ENCODE data around the gene CACNA2D1.

CACNA2D1 gene

GRCh38 chr7:82284936-82285519, 158.5 kb downstream of the CACNA2D1 start:
- DNase-seq (ENCODE audit: low spot score): no peak

GRCh38 chr7:82275342-82275741, 168.2 kb downstream of the CACNA2D1 start:
- DNase-seq (ENCODE audit: low spot score): no peak

GRCh38 chr7:82274681-82275080, 168.9 kb downstream of the CACNA2D1 start:
- DNase-seq (ENCODE audit: low spot score): no peak

GRCh38 chr7:82273886-82274285, 169.7 kb downstream of the CACNA2D1 start:
- no peak for DNase-seq (ENCODE audit: low spot score)

- no peak for DNase-seq (ENCODE audit: low spot score)
Observed at GRCh38 chr7:82270870-82271269, 172.7 kb downstream of the CACNA2D1 start.

DNA sequence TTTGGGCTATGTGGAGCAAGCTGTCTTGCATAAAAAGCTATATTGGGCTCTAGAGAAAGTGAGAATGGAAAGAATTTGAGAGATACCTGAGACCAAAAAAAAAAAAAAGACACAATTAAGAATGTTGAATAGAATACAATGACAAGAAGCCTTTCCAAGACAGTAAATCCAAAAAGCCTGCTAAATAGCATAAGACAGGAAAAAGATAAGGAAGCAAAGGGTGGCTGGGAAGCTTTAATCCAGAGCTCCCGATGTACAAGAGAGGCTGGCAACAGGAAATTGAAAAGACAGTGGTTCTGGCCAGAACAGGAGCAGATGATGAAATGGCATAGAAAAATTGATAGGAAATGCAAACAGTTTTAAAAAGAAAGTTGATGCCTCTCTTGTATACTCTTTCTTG, 174.9 kb downstream of the CACNA2D1 start:
- no peak for DNase-seq (ENCODE audit: low spot score)

GRCh38 chr7:82266081-82266480, 177.5 kb downstream of the CACNA2D1 start:
- DNase-seq (ENCODE audit: low spot score): no peak

DNA sequence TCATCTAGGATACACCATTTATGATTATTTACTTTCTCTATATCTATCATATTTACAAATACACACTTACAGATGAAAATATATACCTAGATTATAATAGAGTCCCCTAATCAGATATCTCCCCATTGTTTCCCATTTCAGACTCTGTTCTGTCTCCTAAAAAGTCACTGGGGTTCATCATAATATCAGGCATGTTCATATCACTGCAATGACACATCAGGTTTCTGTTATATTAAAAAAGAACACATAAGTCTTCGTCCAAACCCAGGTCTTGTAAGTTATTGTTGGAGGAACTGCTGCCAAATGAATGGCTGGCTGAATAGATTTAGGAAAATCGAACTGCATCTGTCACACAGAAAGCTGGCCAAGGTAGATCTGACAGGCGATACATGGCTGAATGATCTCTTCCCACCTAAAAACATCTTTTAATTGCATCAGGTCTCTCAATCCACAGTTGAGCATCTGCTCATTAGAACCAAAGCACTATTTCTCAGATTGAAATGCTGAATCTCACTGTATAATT, 178.7 kb downstream of the CACNA2D1 start:
- no peak for DNase-seq (ENCODE audit: low spot score)

DNA sequence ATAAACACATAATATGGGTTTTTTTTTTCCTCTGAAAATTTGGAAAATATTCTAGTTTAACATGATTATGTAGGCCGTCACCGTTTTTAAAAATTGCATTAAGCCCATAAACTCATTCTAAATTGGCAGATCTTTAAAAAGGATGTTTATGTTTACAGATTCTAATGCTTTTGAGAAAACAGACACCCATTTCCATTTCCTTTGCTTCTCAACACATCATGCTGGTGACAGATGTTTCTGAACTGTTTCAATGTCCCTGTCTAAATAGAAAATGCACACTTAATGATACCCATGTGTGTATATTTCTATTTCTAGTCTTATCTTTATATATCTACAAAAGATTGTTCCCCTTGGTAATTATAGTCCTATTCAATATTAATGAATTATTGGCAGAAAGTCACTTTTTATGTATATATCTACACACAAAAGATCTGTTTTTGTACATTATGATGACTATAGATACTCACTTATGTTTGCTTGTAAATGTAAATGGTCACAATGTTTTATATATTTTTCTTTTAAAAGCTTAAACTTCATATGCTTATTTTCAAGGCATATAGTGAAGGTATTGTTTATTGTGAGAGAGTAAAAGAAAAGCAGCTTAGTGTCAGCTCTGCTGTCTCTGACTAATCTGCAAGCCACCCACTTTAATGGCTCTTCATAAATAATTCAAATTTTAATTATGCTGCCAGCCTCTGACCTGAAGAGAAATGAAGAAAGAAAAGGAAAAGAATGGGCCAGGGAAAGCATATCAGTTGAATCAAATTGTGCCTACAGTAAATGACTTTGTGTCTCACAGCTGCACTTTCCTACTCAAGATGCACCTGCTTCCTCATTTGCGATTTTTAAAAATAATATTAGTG, 179.4 kb downstream of the CACNA2D1 start:
- DNase-seq (ENCODE audit: low spot score): no peak

DNA sequence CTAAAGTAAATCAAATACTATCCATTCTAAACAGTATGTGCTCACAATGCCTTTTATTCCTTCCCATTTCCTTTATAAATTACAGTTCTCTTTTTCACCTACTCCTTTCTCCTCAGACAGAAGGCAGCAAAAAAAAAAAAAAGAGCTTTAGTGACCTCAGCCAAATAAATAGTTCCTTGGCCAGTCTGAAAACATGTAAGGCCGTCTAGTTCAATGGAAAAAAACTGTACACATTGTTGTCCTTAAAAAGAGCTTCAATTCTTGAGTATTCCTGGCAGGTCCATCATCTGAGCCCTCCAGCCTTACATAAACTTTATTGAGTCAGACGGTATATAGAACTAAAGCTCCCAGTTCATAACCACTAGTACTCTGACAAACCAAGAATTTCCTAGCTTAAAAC, 185.4 kb downstream of the CACNA2D1 start:
- no peak for DNase-seq (ENCODE audit: low spot score)

DNA sequence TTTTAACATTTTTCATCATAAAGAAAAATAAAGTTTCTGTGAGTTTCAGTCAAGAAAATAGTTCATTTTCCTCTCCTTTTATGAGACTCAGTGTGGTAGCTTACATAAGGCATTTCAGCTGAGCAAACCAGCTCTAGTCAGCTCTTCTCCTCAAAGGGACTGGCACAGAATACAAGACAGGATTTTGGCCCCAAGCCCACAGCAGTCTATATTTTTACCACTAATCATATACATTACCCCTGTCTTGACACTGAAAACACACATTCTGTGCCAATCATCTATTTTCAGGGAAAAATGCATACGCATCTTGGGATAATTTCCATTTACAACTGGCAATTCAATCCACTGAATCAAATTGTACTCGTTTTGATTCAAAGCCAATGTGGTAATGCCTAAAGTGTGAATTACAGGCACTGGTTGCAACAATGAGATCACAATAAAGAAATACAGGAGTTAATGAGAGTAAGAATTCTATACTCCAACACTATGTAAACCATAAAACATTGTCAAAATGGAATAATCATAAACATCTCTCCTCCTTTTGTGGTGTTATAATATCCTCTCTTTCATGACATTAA, 186.4 kb downstream of the CACNA2D1 start:
- no peak for DNase-seq (ENCODE audit: low spot score)

- no peak for DNase-seq (ENCODE audit: low spot score)
Observed at GRCh38 chr7:82255706-82256105, 187.9 kb downstream of the CACNA2D1 start.

DNA sequence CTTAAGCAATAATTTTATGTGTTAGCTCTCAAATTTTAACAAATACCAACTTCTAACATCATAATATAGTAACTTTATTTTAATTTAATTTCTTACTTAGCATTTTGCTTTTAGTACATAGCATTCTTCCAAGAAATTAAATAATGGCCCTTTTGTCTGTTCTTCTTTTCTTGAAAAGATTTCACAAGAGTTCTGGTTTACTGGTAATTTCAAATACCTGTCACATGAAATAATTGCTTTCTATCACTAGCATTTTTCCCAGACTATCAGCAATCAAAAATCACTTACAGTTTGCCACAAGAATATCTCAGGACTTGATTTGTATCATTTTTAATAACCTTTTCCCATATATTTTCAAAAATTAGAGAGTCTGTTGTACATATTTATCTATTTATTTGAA, 193.0 kb downstream of the CACNA2D1 start:
- DNase-seq (ENCODE audit: low spot score): no peak

DNA sequence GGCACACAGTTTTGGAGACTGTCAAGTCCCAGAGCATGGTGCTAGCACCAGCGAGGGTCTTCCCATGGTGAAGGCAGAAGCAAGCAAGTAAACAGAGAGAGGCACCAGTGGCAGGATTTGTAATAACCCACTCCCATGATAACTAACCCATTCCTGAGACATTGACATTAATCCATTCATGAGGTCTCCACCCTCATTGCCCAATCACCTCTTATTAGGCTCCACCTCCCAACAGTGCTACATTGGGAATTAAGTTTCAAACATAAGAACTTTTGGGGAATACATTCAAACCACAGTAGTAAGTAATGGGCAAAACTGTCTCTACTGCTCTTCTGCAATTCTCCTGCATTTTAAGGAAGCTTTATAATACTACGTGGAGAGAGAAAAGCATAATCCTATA, 193.6 kb downstream of the CACNA2D1 start:
- DNase-seq (ENCODE audit: low spot score): no peak

DNA sequence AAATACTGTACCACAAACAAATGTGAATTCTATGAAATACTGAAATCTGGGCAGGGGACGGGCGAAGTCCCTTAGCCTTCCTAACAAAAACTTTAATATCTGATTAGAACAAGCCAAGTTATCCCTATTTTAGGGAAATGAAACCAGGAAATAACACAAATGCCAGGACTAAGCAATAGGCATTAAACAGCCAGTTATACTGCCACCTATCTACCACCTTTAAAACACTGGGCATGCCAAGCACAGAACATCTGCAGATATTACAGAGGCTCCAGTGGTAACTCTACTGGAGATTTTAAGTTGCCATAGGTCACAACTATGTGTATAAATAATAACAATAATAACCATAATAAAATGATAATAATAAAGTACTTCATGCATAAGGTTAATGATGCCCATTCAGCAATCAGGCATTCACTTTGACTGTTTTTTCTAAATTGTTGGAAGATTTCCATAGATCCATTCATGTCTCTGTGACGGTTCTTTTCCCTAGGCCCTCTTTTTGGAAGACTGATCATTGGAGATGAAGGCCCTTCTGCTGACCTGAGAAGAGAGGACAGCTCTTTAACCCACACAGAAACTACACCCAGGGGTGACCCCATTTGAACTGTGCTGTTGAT, 195.7 kb downstream of the CACNA2D1 start:
- peak; percentile 10 for DNase-seq (ENCODE audit: low spot score)

GRCh38 chr7:82244947-82245517, 198.5 kb downstream of the CACNA2D1 start:
- DNase-seq (ENCODE audit: low spot score): no peak

GRCh38 chr7:82241356-82241755, 202.2 kb downstream of the CACNA2D1 start:
- DNase-seq (ENCODE audit: low spot score): no peak

- DNase-seq (ENCODE audit: low spot score): no peak
Observed at GRCh38 chr7:82235713-82236112, 207.9 kb downstream of the CACNA2D1 start.

DNA sequence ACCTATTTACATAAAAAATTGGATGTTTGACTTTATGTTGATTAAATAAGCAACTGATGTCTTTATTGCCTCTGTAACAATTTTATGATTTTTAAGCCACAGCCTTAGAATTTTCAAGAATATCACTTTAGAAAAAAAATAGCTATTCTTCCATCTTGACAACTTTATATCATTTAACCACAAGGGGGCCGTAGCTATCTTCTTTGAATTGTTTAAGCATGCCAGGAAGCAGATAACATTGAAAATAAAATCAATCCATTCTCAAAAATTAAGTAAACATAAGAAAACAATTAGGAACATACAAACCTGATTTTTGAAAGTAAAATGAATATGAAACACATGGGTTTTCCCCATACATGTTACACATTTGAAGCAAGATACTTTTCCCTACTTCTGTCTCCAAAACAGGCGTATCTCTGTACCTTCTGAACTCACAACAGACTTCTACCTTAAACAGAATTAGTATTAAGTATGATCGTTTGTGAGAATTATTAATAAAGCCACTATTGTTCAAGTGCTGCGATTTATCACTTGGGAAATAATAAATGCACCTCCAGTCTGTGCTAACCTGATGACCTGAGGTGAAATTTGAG, 209.0 kb downstream of the CACNA2D1 start:
- peak; percentile 20 for DNase-seq (ENCODE audit: low spot score)

DNA sequence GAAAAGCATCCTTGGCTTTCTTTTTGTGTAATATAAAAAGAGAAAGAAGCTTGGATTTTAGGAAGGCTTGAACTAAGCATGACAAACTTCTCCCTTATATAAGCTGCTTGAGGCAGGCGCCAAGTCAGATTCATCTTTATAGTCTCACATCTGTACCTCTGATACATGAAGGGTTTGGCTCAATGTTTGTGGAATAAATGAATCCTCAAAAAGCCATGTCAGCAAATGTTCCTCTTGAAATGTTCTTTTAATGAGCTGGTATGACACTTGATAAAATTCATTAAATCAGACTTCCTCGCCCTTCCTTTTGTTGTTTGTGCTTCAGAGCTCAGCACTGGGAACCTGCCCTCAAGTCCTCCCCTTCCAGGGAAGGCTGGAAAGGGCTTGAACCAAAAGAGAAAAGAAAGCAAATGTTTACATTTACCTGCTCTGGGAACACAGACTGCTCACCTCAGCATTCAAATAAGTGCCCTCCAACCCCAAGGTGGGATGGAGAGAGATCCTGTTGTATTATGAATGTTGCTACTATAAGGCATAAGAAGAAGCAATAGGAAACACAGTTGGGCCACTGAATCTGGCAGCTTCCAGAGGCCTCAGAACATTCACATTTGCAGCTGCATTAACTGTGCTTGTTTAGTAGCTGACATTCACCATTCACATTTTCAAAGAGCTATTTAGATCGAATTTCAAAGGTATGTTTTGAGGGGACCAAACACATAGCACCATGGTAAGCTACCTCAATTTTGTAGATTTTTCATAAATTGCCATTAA, 212.6 kb downstream of the CACNA2D1 start:
- no peak for DNase-seq (ENCODE audit: low spot score)

DNA sequence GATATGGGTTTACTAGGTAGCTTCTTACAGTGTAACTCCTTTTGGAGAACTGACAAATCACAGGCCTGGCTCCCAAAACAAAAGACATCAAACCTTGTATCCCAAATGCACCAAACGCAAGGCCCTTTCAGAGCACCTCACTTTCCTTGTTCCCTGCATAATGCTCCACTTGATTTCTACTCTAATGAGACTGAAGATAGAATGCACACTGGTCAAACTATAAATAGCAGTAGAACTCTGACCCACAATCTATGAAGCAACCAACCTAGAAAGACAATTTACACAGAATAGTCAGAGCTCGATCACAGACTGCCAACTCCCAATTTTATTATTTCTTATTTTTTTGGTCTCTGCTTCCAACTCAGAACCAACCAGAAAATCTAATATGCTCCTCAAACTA, 214.4 kb downstream of the CACNA2D1 start:
- DNase-seq (ENCODE audit: low spot score): no peak
